NOMO-1 treated with DMSO at 0.1 percent for 48 hours (cell line): ENCODE data around the gene GPR62.
A peak's percentile ranks its signal among the peaks of the same experiment; 100 is the strongest.
"Not testable (repeated sequence)": the region's sequence is repeated elsewhere in the genome, so short reads cannot be mapped to it uniquely, and the experiment has no call there.

Experiments
- DNase-seq: peaks from one replicate; lab custom pipeline; 2025; ENCODE audit not compliant: unreplicated experiment; lab: John Stamatoyannopoulos, UW

GPR62 gene

GRCh38 chr3:51955175-51955892, at the start of gene GPR62:
TSS of gene GPR62 (plus strand) at chr3:51955381. CDS start at chr3:51955653, 272 bp downstream.
- no peak for DNase-seq

- DNase-seq, result no peak
Measured at GRCh38 chr3:51908026-51908425, 47.2 kb upstream of the GPR62 start.

DNA sequence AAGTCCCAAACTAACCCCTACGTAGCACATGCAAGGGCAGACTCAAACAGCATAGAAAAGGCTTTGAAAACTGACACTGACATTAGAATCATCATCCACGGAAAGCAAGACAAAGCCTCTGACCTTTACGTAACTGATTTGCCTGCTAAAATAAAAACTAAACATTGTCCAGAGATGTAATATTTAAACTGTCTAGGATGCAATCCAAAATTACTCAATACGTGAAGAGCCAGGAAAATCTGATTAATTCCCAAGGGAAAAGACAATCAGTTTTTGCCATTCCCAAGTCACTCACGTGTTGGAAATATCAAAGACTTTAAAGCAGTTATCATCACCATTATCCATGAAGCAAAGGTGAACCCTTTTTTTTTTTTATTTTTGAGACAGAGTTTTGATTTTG, 38.8 kb upstream of the GPR62 start:
- no peak for DNase-seq

GRCh38 chr3:51921081-51921578, 34.1 kb upstream of the GPR62 start:
- DNase-seq, result no peak

- DNase-seq, result no peak
Measured at GRCh38 chr3:51927061-51927977, 27.9 kb upstream of the GPR62 start.

DNA sequence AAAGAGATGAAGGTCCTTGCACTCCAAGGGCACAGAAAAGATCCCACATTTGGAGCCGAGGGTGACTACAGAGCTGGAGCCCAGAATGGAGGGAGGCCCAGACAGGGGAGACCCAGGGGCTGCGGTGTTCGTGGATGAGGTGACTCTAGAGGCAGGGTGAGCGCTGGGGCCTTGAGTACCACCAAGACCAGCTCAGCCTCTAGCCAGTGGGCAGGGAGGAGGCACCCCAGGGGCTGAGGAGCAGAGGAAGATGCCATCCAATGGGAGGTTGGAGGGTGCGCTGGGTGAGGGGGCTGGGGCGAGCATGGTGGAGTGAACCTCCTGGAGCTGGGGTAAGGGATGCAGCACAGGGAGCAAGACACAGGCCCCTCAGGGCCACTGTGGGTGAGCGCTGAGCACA, 26.7 kb upstream of the GPR62 start:
- no peak for DNase-seq

GRCh38 chr3:51928981-51929380, 26.2 kb upstream of the GPR62 start:
- not testable (repeated sequence) for DNase-seq

DNA sequence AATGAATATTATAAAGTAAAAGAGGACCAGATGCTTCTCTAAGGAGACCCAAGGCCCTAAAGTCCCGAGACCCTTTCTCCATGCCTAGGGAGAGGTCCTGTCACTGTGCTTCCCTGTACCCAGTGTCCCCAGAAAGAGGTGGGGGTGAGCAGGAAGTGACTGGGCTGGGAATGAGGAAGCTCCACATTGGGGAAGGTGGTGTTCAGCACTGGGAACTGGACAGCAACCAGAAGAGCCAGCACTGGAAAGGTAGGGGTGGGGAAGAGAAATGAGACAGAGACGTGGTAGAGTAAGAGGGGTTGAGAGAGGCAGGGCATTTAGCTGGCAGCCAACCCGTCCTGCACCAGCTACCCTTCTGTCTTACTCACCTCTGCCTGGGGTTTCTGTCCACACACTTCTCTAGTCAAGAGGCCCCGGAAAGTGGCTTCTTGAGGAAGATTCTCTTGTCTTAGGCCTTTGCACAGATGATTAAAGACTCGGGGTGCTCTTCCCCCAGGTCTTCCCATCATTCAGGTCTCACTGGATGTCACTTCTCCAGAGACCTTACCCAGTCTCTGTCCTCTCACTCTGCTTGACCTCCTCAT, 25.7 kb upstream of the GPR62 start:
- DNase-seq, result peak; percentile 1

- DNase-seq, result no peak
Measured at GRCh38 chr3:51930439-51930838, 24.7 kb upstream of the GPR62 start.

GRCh38 chr3:51931756-51932155, 23.4 kb upstream of the GPR62 start:
- no peak for DNase-seq

GRCh38 chr3:51932471-51933370, 22.5 kb upstream of the GPR62 start:
- no peak for DNase-seq

DNA sequence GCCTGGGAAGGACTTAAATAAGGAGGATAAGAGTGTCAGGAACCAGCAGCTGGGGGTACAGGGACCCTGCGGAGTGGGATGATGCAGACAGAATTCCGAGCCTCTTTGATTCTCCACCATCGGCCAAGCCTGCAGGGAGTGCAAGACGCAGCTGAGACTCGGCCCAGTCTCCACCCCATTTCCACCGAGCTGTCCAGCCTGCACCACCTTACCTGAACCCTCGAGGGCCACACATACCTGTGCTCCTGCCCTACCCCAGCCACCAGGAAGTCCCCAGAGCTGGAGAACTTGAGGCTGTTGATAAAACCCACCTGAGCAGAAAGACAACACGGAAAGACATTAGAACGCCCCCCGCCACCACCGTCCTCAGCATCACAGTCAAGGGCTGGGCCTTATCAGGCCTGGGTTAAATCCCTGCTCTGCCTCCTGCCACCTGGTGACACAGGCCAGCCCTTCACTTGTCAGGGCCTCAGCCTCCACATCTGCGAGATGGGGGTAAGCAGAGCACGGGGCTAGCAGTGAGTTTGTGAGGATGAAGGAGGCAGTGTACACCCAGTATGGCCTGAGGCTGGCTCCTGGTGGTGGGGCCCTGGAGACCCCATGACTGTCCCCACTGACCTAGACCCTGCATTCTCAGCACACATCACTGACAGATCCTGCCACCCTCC, 21.6 kb upstream of the GPR62 start:
- DNase-seq, result no peak

GRCh38 chr3:51934139-51934850, 20.9 kb upstream of the GPR62 start:
- no peak for DNase-seq

DNA sequence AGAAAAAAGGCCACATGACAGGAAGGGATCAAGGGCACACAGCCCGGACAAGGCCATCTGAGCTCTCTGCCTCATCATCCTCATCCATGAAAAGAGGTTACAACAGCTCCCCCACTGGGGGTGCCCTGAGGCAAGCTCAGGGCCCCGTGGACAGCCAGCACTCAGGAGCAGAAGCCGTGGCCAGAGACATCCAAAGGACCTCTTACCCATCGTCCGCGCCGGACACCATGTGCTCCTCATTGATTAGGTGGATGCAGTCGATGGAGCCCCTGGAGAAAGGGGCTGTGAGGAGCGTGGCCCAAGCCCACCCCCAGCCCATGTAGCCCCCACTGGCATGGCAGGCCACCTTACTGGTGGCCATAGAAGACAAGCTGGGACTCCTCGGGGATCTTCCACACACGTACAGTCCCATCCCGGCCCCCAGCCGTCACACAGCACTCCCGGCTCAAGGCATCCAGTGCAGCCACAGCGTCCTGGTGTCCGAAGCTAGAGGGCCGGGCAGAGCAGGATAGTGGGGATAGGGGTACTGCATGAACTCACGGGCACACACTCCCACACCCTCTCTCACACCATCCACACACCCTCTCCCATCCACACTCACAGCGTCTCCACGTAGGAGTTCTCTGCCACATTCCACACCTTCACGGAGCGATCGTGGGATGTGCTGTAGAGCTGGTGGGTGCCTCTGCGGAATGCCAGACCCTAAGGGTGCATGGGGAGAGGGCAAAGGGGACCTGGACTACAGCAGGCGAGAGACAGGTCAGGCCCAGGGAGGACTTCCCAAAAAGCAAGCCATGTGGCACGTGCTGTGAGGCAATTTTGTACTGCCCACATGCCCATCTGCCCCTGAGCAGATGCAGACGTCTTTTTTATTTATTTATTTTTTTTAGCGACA, 19.9 kb upstream of the GPR62 start:
- no peak for DNase-seq

GRCh38 chr3:51935886-51936755, 19.1 kb upstream of the GPR62 start:
- DNase-seq, result no peak

DNA sequence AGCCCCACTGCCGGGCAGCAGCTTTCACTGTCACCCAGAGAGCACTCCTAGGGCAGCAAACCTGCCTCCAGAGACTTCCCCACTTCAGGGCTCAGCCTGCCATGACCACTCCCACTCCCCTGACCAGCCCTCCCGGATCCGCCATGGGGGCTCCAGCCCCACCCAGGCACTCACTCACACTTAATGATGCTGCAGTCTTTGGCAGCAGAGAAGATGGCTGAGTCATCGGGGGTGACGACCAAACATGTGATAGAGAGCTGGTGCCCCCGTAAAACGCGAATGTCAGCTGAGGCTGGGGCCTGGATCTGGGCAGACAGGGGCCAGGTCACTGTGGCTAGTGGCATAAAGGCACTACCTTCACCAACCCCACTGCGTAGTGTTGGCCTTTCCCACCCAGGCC, 18.2 kb upstream of the GPR62 start:
- no peak for DNase-seq

DNA sequence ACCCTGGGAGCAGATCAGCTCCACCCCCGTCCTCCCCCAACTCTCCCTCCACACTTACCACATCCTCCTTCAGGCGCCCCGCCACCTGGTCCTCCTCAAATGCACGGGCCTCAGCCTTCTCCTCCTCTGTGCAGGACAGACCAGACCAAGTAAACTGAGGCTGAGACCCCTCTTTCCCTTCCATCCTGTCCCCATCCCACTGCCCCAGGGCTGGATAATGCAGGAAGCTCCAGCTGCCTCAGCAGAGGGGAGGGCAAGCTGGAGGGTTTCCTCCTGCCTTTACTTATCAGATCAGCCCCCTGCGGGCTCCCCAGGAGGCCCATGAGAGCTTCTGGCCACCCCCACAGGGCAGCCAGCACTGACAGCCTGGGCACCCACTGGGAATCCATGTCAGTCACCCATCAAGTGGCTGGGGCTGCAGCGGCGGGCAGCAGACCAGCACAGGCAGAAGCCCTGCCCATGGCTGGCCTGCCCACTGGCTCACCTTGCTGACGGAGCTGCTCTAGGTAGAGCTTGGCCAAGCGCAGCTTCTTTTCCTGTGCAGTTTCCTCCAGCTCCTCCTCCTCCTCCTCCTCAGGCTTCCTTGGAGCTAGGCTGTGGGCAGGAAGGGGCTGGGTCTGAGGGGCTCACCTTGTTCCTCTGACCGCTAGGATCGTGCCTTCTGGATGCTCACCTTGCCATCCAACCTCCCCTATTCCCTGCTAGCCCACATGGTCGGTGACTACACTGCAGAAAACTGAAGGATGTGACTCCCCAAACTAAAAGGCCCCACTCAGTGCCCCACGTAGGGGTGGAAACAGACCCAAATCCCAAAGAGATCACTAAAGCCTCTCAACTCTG, 17.4 kb upstream of the GPR62 start:
- no peak for DNase-seq
